Measurements from ENCODE around the gene TMEM131.

DNA sequence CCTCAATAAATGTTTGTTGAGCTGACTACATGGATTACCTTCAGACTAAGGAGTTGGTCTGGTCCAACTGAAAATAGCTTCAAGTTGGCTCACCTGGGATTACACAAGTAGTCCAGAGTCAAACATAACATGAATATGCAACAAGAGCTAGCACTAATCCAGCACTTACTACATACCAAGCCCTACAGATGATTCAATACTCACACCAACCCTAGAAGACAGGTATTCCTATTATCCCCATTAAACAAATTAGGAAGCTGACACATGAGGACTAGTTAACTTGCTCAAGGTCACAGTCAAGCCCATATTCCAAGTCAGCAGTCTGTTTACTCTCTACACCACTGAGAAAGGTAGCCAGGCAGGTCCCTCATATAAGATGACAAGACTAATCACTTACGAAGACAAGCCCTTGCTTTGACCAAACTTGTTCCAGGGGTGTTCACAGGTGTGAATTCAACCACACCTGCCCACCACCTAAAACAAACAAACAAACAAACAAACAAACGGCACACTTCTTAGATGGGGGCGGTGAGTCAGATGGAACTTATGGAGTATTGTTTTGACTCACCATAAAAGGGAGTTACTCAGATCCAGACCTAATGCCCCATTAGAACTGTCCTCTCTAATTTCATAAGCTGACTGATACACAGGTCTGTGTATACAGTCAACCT is 29.1 kb downstream of the TMEM131 start:
- TF ChIP-seq, protein P1, sequence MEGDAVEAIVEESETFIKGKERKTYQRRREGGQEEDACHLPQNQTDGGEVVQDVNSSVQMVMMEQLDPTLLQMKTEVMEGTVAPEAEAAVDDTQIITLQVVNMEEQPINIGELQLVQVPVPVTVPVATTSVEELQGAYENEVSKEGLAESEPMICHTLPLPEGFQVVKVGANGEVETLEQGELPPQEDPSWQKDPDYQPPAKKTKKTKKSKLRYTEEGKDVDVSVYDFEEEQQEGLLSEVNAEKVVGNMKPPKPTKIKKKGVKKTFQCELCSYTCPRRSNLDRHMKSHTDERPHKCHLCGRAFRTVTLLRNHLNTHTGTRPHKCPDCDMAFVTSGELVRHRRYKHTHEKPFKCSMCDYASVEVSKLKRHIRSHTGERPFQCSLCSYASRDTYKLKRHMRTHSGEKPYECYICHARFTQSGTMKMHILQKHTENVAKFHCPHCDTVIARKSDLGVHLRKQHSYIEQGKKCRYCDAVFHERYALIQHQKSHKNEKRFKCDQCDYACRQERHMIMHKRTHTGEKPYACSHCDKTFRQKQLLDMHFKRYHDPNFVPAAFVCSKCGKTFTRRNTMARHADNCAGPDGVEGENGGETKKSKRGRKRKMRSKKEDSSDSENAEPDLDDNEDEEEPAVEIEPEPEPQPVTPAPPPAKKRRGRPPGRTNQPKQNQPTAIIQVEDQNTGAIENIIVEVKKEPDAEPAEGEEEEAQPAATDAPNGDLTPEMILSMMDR (IDR thresholded peaks at IDR 0.05): no peak
- TF ChIP-seq POLR2AphosphoS5 (IDR thresholded peaks at IDR 0.05) (peak in 1 of 3 donors; percentile 6), POLR2A (IDR thresholded peaks at IDR 0.05) (no peak), EP300 (IDR thresholded peaks at IDR 0.05; ENCODE audit: low read depth) (no peak)

All from transverse colon (tissue), 4 donors.